D721Med (cell line): ENCODE data around the gene ADAMTS13.

ENCODE experiments used
- DNase-seq: peaks from one replicate; pipeline ENCODE4 v3.0.0; 2011; ENCODE audit warnings: low spot score; ENCODE audit not compliant: insufficient read length
- FAIRE-seq: peaks from 2 replicates; lab custom pipeline; 2011; peaks lifted over from hg19 to GRCh38; lab: Jason Lieb, UNC
- TF ChIP-seq, protein P1 (sequence below): IDR thresholded peaks from 2 replicates; pipeline ENCODE4 v1.5.1; 2012; ENCODE audit warnings: mild to moderate bottlenecking, control low read depth; ENCODE audit not compliant: insufficient read depth; ENCODE audit errors: missing control alignments

ADAMTS13 gene

GRCh38 chr9:133476036-133476931 is 54.1 kb downstream of the ADAMTS13 start:
- TF ChIP-seq, protein P1, sequence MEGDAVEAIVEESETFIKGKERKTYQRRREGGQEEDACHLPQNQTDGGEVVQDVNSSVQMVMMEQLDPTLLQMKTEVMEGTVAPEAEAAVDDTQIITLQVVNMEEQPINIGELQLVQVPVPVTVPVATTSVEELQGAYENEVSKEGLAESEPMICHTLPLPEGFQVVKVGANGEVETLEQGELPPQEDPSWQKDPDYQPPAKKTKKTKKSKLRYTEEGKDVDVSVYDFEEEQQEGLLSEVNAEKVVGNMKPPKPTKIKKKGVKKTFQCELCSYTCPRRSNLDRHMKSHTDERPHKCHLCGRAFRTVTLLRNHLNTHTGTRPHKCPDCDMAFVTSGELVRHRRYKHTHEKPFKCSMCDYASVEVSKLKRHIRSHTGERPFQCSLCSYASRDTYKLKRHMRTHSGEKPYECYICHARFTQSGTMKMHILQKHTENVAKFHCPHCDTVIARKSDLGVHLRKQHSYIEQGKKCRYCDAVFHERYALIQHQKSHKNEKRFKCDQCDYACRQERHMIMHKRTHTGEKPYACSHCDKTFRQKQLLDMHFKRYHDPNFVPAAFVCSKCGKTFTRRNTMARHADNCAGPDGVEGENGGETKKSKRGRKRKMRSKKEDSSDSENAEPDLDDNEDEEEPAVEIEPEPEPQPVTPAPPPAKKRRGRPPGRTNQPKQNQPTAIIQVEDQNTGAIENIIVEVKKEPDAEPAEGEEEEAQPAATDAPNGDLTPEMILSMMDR, result no peak
- FAIRE-seq (no peak), DNase-seq (no peak)

DNA sequence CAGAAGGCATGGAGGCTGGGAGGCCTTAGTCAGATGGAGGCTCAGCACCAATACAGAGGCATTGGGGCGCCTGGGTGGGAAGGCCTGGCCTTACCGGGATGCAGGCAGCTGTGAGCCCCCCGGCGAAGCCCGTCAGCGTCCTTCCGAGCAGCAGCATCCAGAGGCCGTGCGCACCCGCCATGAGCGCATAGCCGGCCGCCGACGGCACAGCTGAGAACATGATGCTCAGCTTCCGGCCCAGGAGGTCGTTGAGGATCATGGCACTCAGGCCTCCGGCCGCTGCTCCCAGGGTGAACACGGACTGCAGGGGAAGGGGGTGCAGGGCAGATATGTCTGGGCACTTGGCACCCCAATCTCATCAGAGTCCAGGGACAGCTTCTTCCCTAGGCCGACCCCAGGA is 54.8 kb downstream of the ADAMTS13 start:
- TF ChIP-seq, protein P1, result no peak
- FAIRE-seq, result no peak
- DNase-seq, result no peak

DNA sequence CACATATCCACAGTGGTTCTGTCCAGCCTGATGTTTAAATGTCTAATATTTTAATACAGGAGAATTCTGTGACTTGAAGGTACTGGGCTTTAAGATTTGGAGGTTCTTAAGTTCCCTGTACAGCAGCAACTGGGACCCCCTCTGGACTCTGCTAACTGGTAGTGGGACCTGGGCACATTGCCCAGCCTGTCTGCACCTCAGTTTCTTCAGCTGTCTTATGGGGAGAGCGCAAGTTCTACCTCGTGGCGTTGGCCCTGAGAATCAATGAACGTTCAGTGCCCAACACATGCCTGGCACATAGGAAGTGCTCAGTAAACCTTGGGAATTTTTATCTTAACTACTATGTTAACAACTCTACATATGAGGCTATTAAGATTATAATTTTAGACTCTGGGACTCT is 55.3 kb downstream of the ADAMTS13 start:
- FAIRE-seq, result no peak
- TF ChIP-seq, protein P1, result no peak
- DNase-seq, result no peak

DNA sequence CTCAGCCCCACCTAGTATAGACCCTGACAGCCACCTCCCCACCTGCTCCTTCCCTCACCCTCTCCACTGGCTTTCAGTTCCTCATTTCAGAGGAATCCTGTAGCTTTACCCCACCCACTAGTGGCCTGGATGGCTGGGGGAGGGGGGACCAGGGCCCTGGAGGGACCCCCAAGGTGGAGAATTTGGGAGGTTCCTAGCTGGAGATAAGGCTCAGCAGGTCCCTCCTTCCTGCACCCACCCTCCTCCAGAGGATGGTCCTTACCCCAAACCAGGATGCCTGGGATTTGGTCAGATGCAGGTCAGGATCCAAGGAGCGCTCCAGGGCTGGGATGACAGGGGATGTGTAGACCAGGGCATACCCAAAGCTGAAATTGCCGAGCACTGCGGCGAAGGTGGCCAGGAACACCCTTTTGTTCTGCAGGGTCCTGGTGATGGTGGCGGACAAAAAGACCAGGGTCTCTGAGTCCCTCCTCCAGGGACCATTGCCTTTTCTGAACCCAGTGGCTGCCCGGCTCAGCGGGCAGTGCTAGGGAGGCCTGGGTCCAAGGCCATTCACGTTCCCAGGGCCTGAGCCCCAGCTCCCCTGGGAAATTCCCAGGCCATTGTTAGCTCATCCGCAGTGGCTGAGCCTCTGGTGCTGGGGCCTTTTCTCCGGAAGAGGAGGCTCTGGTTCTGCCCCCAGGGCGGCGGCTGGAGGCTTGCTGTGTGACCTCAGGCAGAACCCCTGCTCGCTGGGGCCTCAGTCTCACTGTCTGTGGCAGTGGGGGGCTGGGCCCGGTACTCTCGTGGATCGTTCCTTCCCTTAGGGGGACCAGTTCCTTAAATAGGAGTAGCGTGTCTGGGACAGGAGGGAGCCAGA is 56.1 kb downstream of the ADAMTS13 start:
- TF ChIP-seq, protein P1, result no peak
- no peak for FAIRE-seq
- DNase-seq, result no peak

DNA sequence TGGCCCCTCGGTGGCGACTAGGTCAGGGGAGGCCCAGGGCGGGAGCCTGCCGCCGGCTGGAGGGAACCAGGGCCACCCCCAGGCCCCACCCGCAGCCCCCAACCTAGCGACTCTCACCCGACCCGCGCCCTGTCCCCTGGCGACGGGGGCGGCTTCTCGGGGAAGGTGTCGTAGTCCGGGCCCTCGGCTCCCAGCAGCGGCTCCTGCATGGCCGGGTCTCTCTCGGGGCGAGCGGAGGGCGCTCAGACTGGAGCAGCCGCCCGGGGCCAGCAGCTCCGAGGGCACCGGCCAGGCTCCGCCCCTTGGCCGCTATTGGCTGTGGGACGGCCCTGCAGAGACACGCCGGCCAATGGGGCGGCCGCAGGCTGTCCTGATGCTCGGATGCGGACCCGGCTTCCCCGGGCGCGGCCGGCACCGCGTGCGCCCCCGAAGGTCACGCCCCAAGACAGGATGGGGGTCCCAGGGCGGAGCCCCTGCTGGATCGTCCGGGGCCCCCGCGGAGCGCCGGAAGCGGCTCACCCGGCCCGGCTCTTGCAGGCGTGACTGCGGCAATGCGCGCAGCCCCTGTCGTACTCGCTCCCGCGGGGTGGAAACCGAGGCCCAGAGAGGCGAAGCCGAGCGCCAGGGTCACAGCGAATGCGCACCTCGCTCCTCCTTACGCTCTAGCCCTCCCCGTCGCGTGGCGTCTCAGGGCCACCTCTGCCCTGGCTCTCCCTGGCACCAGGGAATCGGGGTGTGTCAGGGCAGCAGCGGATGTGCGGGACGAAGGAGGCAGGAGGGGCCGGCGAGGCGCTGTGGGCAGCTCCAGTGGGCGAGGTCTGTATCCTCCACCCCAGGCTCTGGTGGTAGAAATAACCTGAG is 56.9 kb downstream of the ADAMTS13 start, which contains the start of gene SLC2A6:
Gene SLC2A6, minus strand, starts transcription at position 249 of the 861 bp plus-strand sequence. Its CDS starts 40 bp downstream, at position 209.
- no peak for FAIRE-seq
- peak; percentile 97 for DNase-seq
- TF ChIP-seq, protein P1, result no peak

DNA sequence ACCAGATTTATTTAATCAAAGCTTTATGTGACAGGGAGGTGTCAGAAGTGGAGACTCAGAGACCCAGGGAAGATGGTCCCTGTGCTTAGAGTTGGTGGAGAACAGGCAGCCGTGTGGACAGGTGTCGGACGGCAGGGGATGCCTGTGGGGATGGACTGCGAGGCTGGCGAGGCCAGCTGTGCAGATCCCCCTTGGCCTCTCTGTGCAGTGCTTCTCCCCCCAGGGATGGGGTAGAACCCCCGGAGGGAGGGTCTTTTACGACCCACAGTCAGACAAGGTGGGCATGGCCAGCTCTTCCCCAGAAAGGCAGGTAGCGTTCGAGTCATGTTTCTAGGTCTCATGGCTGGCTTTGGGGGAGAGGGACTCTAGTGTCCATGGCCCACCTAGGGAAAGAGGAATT is 61.4 kb downstream of the ADAMTS13 start:
- DNase-seq (no peak), FAIRE-seq (no peak)
- TF ChIP-seq, protein P1, result no peak
